GM23338 (cell line): ENCODE results near the gene ACTN2. TPM values are rescaled to one million over a fixed set of nuclear protein-coding genes. Genes with fewer than 3 reads are reported as not detected.

Experiments
- ATAC-seq: fragments of 200-7000 bp; cut with Tn5 transposase; 3 replicates; pipeline ENCODE4 v1.9.1; 2020
- DNase-seq: peaks from one replicate; pipeline ENCODE4 v3.0.0-alpha.2; 2015; ENCODE audit warnings: low spot score
- H2AFZ ChIP-seq: fragments of 200-600 bp; sonication (generic); 2 replicates; pipeline ENCODE4 v1.8.0; 2016; ENCODE audit warnings: antibody characterized with exemption, mild to moderate bottlenecking, moderate library complexity
- H3F3A ChIP-seq: fragments of 200-600 bp; sonication (generic); replicated peaks from 2 replicates; pipeline ENCODE4 v1.8.0; 2017; ENCODE audit warnings: antibody characterized with exemption, mixed run types, low read depth
- H3K27ac ChIP-seq: fragments of 200-600 bp; sonication (generic); 2 replicates; pipeline ENCODE4 v1.6.1; 2016; ENCODE audit warnings: low read depth
- H3K27me3 ChIP-seq: fragments of 200-600 bp; sonication (generic); 2 replicates; pipeline ENCODE4 v1.8.0; 2016; ENCODE audit warnings: mild to moderate bottlenecking, mixed run types, moderate library complexity; ENCODE audit not compliant: insufficient read depth
- H3K36me3 ChIP-seq: fragments of 200-600 bp; sonication (generic); 2 replicates; pipeline ENCODE4 v1.8.0; 2016; ENCODE audit warnings: mild to moderate bottlenecking; ENCODE audit not compliant: insufficient read depth
- H3K4me1 ChIP-seq: fragments of 200-600 bp; sonication (generic); 2 replicates; pipeline ENCODE4 v1.8.0; 2016; ENCODE audit warnings: mild to moderate bottlenecking, moderate library complexity; ENCODE audit not compliant: insufficient read depth
- H3K4me2 ChIP-seq: fragments of 200-600 bp; sonication (generic); 2 replicates; pipeline ENCODE4 v1.7.1; 2017; ENCODE audit warnings: mixed run types
- H3K4me3 ChIP-seq: fragments of 200-600 bp; sonication (generic); 2 replicates; pipeline ENCODE4 v1.6.1; 2016; ENCODE audit warnings: mixed run types
- H3K79me2 ChIP-seq: fragments of 200-600 bp; sonication (generic); replicated peaks from 2 replicates; pipeline ENCODE4 v1.8.0; 2017; ENCODE audit warnings: mild to moderate bottlenecking; ENCODE audit not compliant: insufficient read depth
- H3K9me2 ChIP-seq: fragments of 200-600 bp; sonication (generic); 2 replicates; pipeline ENCODE4 v1.8.0; 2017; ENCODE audit not compliant: insufficient read depth
- H4K20me1 ChIP-seq: fragments of 200-600 bp; sonication (generic); replicated peaks from 2 replicates; pipeline ENCODE4 v1.8.0; 2017; ENCODE audit warnings: mild to moderate bottlenecking; ENCODE audit not compliant: insufficient read depth
- H3K27ac Mint-ChIP-seq: 2 replicates; pipeline ENCODE4 v1.8.0; 2020; ENCODE audit warnings: inconsistent platforms, mild to moderate bottlenecking, moderate library complexity, mixed read lengths
- H3K27me3 Mint-ChIP-seq: 3 replicates; pipeline ENCODE4 v1.8.0; 2022; ENCODE audit warnings: low read depth, mild to moderate bottlenecking, moderate library complexity, mixed read lengths, inconsistent platforms; ENCODE audit not compliant: insufficient read depth, poor library complexity
- H3K36me3 Mint-ChIP-seq: 3 replicates; pipeline ENCODE4 v1.8.0; 2021; ENCODE audit warnings: low read depth, mild to moderate bottlenecking, inconsistent platforms, moderate library complexity, mixed read lengths
- H3K4me1 Mint-ChIP-seq: 3 replicates; pipeline ENCODE4 v1.8.0; 2020; ENCODE audit warnings: mild to moderate bottlenecking, inconsistent platforms, mixed read lengths
- H3K4me3 Mint-ChIP-seq: 3 replicates; pipeline ENCODE4 v1.8.0; 2021; ENCODE audit warnings: moderate library complexity, mild to moderate bottlenecking, inconsistent platforms, mixed read lengths
- H3K9me3 Mint-ChIP-seq: 3 replicates; pipeline ENCODE4 v1.8.0; 2020; ENCODE audit warnings: moderate library complexity, mild to moderate bottlenecking, inconsistent platforms, mixed read lengths
- CREB1 ChIP-seq: fragments of 250-450 bp; sonication (Bioruptor Pico); IDR thresholded peaks from 2 replicates; pipeline ENCODE4 v1.5.0; 2020; ENCODE audit warnings: low read depth, mild to moderate bottlenecking, moderate library complexity
- CTCF ChIP-seq, 2 experiments: fragments of 200-600 bp in 1 of 2; sonication (generic) in 1 of 2; conservative IDR thresholded peaks; 2 replicates each; pipeline versions ENCODE4 v1.5.1 to v1.6.1; 2016 to 2017; ENCODE audit warnings: antibody characterized with exemption in 2 of 2, low read depth in 2 of 2, mild to moderate bottlenecking in 2 of 2, moderate library complexity in 1 of 2
- EZH2 ChIP-seq: fragments of 200-600 bp; sonication (generic); IDR thresholded peaks from one replicate; pipeline ENCODE4 v1.8.0; 2017; ENCODE audit warnings: antibody characterized with exemption, mild to moderate bottlenecking, low read depth; ENCODE audit not compliant: unreplicated experiment
- EZH2phosphoT487 ChIP-seq: fragments of 200-600 bp; sonication (generic); IDR thresholded peaks from one replicate; pipeline ENCODE4 v1.8.1; 2018; ENCODE audit warnings: antibody characterized with exemption; ENCODE audit not compliant: unreplicated experiment
- JUNB ChIP-seq: IDR thresholded peaks from one replicate; pipeline ENCODE4 v1.6.1; 2016; ENCODE audit warnings: antibody characterized with exemption; ENCODE audit not compliant: unreplicated experiment
- NANOG ChIP-seq: IDR thresholded peaks from 2 replicates; pipeline ENCODE4 v1.6.1; 2016; ENCODE audit warnings: antibody characterized with exemption, borderline replicate concordance
- POLR2AphosphoS5 ChIP-seq: IDR thresholded peaks from 2 replicates; pipeline ENCODE4 v1.6.1; 2016; ENCODE audit warnings: antibody characterized with exemption, low read depth
- REST ChIP-seq: IDR thresholded peaks from one replicate; pipeline ENCODE4 v1.6.1; 2018; ENCODE audit warnings: antibody characterized with exemption; ENCODE audit not compliant: unreplicated experiment
- STAT1 ChIP-seq: IDR thresholded peaks from one replicate; pipeline ENCODE4 v1.6.1; 2016; ENCODE audit warnings: antibody characterized with exemption; ENCODE audit not compliant: unreplicated experiment
- ZNF114 ChIP-seq: fragments of 250-450 bp; sonication (Bioruptor Pico); IDR thresholded peaks from 2 replicates; pipeline ENCODE4 v1.5.0; 2020; ENCODE audit warnings: mild to moderate bottlenecking, moderate library complexity
- ZNF331 ChIP-seq: fragments of 250-450 bp; sonication (Bioruptor Pico); IDR thresholded peaks from 2 replicates; pipeline ENCODE4 v1.5.0; 2020; ENCODE audit warnings: low read depth, mild to moderate bottlenecking, moderate library complexity
- polyA plus RNA-seq: library from polyadenylated mRNA; unstranded; fragments of >200 nt; fragmentation: Nextera tagmentation; extraction: Ambion mirVana; gene quantifications from 2 replicates; pipeline ENCODE4 v1.2.1, GENCODE V29; 2016
- total RNA-seq: library from RNA; depleted of rRNA; stranded (reverse); fragments of >200 nt; shearing (Covaris generic); gene quantifications from 2 replicates; pipeline ENCODE4 v1.2.3, GENCODE V29; 2014
- TF ChIP-seq, protein P1 (sequence below): IDR thresholded peaks from 2 replicates; pipeline ENCODE4 v1.6.1; 2016; ENCODE audit warnings: antibody characterized with exemption
- TF ChIP-seq, protein P2 (sequence below): fragments of 250-450 bp; sonication (Bioruptor Pico); IDR thresholded peaks from 2 replicates; pipeline ENCODE4 v1.5.0; 2020; ENCODE audit warnings: mild to moderate bottlenecking, moderate library complexity

The ACTN2 gene
- total and polyA plus RNA-seq, 2 experiments from 2014 or later, result 1.9 to 2.8 TPM

GRCh38 chr1:236760986-236761385, 74.7 kb downstream of the ACTN2 start:
- Histone ChIP-seq H4K20me1 (0 out of 2 replicates have a peak, but pooled peaks cover 3% of the 10 kb centered on the region), H3K4me3 (no peak overlapping the region), H3K27me3 (no peaks in the 10 kb centered on the region), H2AFZ (no peak overlapping the region), H3K36me3 (no peaks in the 10 kb centered on the region), H3K79me2 (no peaks in the 10 kb centered on the region), H3K4me2 (no peak overlapping the region), H3K27ac (no peak overlapping the region), H3K4me1 (no peaks in the 10 kb centered on the region), H3F3A (no peaks in the 10 kb centered on the region), H3K9me2 (no peaks in the 10 kb centered on the region)
- TF ChIP-seq ZNF114 (CRISPR knock-in tag), result no peak
- no peak for TF ChIP-seq NANOG
- TF ChIP-seq ZNF331 (CRISPR knock-in tag), result no peak
- TF ChIP-seq REST, result no peak
- no peak for TF ChIP-seq JUNB
- no peak for TF ChIP-seq EZH2
- TF ChIP-seq, protein P1, sequence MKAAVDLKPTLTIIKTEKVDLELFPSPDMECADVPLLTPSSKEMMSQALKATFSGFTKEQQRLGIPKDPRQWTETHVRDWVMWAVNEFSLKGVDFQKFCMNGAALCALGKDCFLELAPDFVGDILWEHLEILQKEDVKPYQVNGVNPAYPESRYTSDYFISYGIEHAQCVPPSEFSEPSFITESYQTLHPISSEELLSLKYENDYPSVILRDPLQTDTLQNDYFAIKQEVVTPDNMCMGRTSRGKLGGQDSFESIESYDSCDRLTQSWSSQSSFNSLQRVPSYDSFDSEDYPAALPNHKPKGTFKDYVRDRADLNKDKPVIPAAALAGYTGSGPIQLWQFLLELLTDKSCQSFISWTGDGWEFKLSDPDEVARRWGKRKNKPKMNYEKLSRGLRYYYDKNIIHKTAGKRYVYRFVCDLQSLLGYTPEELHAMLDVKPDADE, result no peak
- TF ChIP-seq EZH2phosphoT487, result no peak
- TF ChIP-seq, protein P2, sequence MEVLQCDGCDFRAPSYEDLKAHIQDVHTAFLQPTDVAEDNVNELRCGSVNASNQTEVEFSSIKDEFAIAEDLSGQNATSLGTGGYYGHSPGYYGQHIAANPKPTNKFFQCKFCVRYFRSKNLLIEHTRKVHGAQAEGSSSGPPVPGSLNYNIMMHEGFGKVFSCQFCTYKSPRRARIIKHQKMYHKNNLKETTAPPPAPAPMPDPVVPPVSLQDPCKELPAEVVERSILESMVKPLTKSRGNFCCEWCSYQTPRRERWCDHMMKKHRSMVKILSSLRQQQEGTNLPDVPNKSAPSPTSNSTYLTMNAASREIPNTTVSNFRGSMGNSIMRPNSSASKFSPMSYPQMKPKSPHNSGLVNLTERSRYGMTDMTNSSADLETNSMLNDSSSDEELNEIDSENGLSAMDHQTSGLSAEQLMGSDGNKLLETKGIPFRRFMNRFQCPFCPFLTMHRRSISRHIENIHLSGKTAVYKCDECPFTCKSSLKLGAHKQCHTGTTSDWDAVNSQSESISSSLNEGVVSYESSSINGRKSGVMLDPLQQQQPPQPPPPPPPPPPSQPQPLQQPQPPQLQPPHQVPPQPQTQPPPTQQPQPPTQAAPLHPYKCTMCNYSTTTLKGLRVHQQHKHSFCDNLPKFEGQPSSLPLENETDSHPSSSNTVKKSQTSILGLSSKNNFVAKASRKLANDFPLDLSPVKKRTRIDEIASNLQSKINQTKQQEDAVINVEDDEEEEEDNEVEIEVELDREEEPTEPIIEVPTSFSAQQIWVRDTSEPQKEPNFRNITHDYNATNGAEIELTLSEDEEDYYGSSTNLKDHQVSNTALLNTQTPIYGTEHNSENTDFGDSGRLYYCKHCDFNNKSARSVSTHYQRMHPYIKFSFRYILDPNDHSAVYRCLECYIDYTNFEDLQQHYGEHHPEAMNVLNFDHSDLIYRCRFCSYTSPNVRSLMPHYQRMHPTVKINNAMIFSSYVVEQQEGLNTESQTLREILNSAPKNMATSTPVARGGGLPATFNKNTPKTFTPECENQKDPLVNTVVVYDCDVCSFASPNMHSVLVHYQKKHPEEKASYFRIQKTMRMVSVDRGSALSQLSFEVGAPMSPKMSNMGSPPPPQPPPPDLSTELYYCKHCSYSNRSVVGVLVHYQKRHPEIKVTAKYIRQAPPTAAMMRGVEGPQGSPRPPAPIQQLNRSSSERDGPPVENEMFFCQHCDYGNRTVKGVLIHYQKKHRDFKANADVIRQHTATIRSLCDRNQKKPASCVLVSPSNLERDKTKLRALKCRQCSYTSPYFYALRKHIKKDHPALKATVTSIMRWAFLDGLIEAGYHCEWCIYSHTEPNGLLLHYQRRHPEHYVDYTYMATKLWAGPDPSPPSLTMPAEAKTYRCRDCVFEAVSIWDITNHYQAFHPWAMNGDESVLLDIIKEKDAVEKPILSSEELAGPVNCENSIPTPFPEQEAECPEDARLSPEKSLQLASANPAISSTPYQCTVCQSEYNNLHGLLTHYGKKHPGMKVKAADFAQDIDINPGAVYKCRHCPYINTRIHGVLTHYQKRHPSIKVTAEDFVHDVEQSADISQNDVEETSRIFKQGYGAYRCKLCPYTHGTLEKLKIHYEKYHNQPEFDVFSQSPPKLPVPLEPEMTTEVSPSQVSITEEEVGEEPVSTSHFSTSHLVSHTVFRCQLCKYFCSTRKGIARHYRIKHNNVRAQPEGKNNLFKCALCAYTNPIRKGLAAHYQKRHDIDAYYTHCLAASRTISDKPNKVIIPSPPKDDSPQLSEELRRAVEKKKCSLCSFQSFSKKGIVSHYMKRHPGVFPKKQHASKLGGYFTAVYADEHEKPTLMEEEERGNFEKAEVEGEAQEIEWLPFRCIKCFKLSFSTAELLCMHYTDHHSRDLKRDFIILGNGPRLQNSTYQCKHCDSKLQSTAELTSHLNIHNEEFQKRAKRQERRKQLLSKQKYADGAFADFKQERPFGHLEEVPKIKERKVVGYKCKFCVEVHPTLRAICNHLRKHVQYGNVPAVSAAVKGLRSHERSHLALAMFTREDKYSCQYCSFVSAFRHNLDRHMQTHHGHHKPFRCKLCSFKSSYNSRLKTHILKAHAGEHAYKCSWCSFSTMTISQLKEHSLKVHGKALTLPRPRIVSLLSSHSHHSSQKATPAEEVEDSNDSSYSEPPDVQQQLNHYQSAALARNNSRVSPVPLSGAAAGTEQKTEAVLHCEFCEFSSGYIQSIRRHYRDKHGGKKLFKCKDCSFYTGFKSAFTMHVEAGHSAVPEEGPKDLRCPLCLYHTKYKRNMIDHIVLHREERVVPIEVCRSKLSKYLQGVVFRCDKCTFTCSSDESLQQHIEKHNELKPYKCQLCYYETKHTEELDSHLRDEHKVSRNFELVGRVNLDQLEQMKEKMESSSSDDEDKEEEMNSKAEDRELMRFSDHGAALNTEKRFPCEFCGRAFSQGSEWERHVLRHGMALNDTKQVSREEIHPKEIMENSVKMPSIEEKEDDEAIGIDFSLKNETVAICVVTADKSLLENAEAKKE (CRISPR knock-in tag), result no peak
- TF ChIP-seq CREB1 (CRISPR knock-in tag), result no peak
- TF ChIP-seq STAT1, result no peak
- no peak for TF ChIP-seq CTCF (conservative IDR thresholded peaks at IDR 0.05; ENCODE audit: low read depth in 2 of 2)
- TF ChIP-seq POLR2AphosphoS5, result no peak
- DNase-seq (no peak), ATAC-seq (no peak)
- Mint-ChIP-seq H3K9me3 (no peaks in the 10 kb centered on the region), H3K4me1 (0 out of 3 replicates have a peak, but pooled peaks cover 2% of the 10 kb centered on the region), H3K27ac (no peak overlapping the region), H3K4me3 (no peak overlapping the region), H3K27me3 (no peaks in the 10 kb centered on the region), H3K36me3 (no peaks in the 10 kb centered on the region)
